Left renal pelvis (tissue), 4 donors: ENCODE data around the gene RPS29. TPM values are rescaled to one million over a fixed set of nuclear protein-coding genes. Genes with fewer than 3 reads are reported as not detected.
A peak's percentile ranks its signal among the peaks of the same experiment; 100 is the strongest.
"Not testable (repeated sequence)": the region's sequence is repeated elsewhere in the genome, so short reads cannot be mapped to it uniquely, and the experiment has no call there.

Source experiments
- DNase-seq, 4 donors: peaks; one replicate each; pipeline ENCODE4 v3.0.0-alpha.2; 2013; ENCODE audit warnings: low read depth in 4 of 4, low spot score in 3 of 4
- polyA plus RNA-seq, 4 donors: library from polyadenylated mRNA; unstranded; fragments of 120-200 nt; gene quantifications; one replicate each; pipeline ENCODE4 v1.2.1, GENCODE V29; 2013; ENCODE audit not compliant: insufficient read length in 4 of 4

The RPS29 gene
- polyA plus RNA-seq = 1,000 to 10,000 TPM; 1,303 to 1,650 (median 1,529) TPM

- peak; percentile 98 to 99 (median 98) for DNase-seq
Measured at GRCh38 chr14:49585803-49586672, at the start of gene RPS29. Gene RPS29, minus strand, starts transcription at chr14:49586380. Its CDS starts 34 bp downstream, at chr14:49586346.

- peak; percentile 67 to 80 (median 72) for DNase-seq
Measured at GRCh38 chr14:49634547-49635334, 48.6 kb upstream of the RPS29 start, which contains the start of gene DNAAF2. Gene DNAAF2, minus strand, starts transcription at chr14:49635244. Its CDS starts 95 bp downstream, at chr14:49635149.

DNA sequence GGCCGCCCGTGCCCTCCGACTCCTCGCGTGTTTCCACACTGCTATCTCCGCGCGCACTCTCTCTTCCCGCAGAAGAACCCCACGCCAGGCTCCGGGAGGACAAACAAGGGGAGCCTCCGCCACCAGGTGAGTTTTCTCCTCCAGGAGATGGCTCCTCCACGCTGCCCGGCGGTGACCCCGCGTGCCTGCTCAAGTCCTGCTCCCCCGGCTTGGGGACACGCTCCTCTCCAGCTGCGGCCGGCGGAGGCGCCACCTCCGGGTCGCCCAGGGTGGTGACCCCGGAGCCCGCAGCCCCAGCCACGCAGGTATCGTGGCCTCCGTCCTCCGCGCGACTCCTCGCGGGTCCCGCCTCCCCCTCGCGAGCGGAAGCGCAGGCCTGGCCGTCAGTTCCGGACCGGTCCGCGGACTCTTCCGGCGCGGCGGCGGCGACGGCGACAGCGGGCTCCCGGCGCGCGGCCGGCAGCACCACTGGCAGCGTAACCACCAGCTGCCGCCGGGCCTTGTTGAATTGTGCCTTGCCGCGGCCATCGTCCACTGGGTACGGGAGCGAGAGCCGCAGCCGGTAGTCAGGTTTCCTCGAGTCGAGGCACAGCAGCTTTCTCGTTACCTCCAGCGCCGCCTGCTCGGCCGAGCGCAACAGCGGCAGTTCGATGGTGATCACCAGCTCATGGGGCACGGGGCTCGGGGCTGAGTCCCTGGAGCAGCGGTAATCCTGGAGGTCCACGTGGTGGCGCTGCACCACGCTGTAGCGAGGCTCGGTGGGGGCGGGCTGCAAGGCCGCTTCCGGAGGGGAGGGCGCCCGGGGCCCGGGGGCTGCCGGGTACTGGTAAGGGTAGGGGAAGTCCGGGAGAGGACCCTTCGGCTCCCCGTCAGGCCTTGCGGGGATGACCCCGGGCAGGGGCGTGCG is 47.7 kb upstream of the RPS29 start:
- DNase-seq = peak; percentile 91 to 93 (median 92)

GRCh38 chr14:49623941-49624839 is 38.0 kb upstream of the RPS29 start:
- DNase-seq = no peak

DNA sequence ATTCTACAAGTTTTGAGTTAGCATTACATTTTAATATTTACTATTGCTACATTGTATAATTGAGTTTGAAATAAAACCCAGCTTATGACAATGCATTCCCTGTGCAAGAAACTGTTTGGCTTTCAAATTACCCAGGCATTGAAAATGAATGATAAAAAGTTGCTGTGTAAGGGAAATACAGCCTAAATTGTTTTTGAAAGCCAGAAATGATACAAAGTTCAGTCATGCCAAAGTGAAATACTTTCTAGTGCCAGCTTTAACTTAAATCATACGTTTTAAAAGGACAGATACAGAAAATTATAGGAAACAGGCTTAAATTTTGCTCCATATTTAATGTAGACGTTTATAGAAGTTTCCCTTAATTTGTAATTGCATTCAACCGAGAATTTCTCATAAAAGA is 37.2 kb upstream of the RPS29 start:
- no peak for DNase-seq

DNA sequence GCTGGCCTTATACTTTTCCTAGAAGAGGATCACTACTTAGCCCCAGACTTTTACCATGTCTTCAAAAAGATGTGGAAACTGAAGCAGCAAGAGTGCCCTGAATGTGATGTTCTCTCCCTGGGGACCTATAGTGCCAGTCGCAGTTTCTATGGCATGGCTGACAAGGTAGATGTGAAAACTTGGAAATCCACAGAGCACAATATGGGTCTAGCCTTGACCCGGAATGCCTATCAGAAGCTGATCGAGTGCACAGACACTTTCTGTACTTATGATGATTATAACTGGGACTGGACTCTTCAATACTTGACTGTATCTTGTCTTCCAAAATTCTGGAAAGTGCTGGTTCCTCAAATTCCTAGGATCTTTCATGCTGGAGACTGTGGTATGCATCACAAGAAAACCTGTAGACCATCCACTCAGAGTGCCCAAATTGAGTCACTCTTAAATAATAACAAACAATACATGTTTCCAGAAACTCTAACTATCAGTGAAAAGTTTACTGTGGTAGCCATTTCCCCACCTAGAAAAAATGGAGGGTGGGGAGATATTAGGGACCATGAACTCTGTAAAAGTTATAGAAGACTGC is 35.9 kb upstream of the RPS29 start:
- no peak for DNase-seq

- DNase-seq = no peak
Measured at GRCh38 chr14:49621114-49621881, 35.1 kb upstream of the RPS29 start.

- DNase-seq = peak; percentile 95 to 98 (median 96)
Measured at GRCh38 chr14:49620182-49621113, 34.3 kb upstream of the RPS29 start, which contains the start of the genes MGAT2 and RPL36AL. Gene MGAT2, plus strand, starts transcription at chr14:49620799. Its CDS starts 470 bp downstream, at chr14:49621269. Gene RPL36AL, minus strand, starts transcription at chr14:49620626. Its CDS starts 1,522 bp downstream, at chr14:49619104.

GRCh38 chr14:49619730-49620129 is 33.5 kb upstream of the RPS29 start:
- no peak for DNase-seq

DNA sequence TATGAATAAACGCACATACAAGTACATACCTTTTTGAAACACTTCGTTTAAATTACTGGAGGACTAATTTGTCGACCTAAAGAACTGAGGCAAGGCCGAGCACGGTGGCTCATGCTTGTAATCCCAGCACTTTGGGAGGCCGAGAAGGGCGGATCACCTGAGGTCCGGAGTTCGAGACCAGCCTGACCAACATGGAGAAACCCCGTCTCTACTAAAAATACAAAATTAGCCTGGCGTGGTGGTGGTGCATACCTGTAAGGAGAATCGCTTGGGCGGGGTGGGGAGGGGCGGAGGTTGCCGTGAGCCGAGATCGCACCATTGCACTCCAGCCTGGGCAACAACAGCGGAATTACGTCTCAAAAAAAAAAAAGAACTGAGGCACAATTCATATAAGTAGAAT is 33.1 kb upstream of the RPS29 start:
- DNase-seq = not testable (repeated sequence)

- no peak for DNase-seq
Measured at GRCh38 chr14:49617852-49618519, 31.8 kb upstream of the RPS29 start.

- DNase-seq = no peak
Measured at GRCh38 chr14:49615776-49616175, 29.6 kb upstream of the RPS29 start.

DNA sequence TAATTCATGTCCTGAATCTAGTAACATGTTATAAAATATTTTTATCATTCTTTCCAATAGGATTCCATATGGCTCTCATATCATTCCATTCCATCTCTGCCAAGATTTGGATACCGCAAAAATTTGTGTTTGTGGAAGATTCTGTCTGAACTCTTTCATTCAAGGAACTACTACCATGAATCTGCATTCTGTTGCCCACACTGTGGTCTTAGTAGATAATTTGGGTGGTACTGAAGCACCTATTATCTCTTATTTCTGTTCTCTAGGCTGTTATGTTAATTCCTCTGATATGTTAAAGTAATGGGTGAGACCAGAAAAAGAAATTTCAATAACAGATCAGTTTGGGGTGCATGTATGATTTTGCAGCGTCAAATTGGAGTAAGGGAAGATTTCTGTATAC is 28.0 kb upstream of the RPS29 start:
- no peak for DNase-seq

- no peak for DNase-seq
Measured at GRCh38 chr14:49612671-49613070, 26.5 kb upstream of the RPS29 start.

DNA sequence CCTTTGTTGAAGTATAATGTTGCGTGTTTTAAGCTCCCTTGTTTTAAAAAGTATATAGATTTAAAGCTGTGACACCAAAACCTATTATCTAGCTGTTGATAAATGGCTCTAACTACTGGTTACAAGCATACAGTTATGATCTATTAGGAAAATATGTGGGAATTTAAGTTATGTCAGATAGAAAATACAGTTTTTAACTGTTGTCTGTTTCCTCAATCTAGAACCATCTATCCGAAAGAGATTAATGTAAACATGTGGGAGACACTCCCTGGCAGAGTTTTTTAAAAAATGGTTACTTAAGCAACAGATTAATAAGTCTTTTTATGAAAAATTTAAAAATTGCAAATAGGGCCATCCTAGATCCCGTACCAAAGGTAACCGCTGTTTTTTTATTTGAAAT is 26.1 kb upstream of the RPS29 start:
- DNase-seq = no peak

DNA sequence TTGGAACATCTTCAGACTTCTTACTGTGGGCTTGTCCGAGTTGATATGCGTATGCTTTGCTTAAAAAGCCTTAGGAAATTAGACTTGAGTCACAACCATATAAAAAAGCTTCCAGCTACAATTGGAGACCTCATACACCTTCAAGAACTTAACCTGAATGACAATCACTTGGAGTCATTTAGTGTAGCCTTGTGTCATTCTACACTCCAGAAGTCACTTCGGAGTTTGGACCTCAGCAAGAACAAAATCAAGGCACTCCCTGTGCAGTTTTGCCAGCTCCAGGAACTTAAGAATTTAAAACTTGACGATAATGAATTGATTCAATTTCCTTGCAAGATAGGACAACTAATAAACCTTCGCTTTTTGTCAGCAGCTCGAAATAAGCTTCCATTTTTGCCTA is 21.4 kb upstream of the RPS29 start:
- no peak for DNase-seq
